HG02571 (cell line): ENCODE data around the gene MTIF3.
A peak's percentile ranks its signal among the peaks of the same experiment; 100 is the strongest.

ENCODE experiments used
- ATAC-seq: cut with Tn5 transposase; IDR thresholded peaks from one replicate; pipeline ENCODE4 v1.9.1; 2021; ENCODE audit warnings: mild to moderate bottlenecking, moderate library complexity; ENCODE audit not compliant: unreplicated experiment

Gene MTIF3

DNA sequence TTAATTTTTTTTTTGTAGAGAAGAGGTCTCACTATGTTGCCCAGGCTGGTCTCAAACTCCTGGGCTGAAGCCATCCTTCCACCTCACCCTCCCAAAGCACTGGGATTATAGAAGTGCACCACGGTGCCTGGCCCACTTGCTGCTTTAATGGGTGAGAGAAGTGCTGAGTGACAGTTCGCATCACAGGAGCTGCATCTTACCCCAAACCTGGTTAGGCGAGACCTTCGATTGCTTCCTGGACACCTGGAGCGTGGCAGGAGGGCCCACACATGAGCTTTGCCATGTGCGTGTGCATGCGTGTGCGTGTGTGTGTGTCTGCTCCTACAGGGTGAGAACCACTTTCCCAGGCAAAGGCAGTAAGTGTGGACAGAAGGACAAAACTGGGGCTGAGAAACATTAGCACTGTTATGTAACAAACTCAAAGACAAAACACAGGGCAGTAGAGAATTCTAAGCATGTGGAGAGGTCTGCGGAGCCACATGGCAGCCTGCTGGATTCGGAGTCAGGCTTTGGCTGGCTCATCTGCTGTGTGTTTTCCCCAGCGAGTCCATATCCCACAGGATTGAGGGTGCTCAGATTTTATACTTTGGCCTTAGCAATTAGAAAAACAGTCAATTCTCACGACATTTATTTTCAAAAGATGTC is 11.7 kb upstream of the MTIF3 start:
- no peak for ATAC-seq

- no peak for ATAC-seq
These were observed 5.0 kb upstream of the MTIF3 start for GRCh38 chr13:27455331-27455855.

DNA sequence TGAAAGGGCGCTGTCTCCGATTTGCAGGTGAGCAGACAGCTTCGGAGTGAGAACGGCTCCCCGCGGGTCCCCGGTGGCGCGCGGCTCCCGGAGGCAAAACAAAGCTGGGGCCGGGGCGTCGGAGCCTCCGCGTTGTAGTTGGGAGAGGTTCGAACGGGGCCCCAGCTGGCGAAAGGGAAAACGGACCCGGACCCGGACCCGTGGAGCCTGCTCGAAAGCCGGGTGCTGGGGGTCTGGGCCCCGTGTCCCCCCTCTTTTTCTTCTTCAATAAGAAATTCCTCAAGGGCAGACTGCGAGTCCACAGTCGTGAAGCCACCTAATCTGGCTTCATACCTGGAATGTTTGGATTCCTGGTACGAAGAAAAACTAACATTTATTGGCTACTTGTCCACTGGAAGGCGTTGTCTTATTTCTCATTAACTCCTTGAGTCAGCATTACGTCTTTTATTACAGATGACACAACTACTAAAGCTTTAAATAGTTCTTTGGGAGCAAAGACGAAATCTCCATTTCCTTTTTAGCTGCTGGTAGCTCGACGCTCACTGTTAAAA is 632 bp upstream of the MTIF3 start:
- no peak for ATAC-seq

GRCh38 chr13:27449081-27449603 is 1.2 kb downstream of the MTIF3 start:
- ATAC-seq: no peak

GRCh38 chr13:27448308-27448707 is 2.1 kb downstream of the MTIF3 start:
- no peak for ATAC-seq

GRCh38 chr13:27446986-27447583 is 3.3 kb downstream of the MTIF3 start:
- ATAC-seq: no peak

- no peak for ATAC-seq
These were observed 7.6 kb downstream of the MTIF3 start for GRCh38 chr13:27442797-27443196.

DNA sequence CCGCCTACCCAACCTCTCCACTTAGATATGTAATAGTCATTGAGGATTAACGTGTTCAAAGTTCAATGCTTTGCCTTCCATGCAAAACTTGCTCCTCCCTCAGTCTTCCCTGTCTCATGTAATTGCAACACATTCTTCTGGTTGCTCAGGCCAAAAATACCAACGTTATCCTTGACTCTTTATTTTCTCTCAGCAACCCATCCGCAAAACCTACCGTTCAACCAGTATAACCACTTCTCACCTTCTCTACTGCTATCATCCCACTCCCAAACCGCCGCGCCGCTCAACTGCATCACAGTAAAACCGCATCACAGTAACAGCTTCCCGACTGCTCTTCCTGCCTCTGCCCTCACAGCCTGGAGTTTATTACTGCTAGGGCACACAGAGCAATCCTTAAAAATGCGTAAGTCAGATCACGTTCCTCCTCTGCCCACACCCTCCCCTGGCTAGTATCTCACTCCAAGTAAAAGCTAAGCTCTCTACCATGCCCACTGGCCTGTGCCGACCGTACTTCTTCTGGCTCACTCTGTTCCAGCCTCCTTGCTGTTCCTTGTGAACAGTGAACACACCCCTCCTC is 8.2 kb downstream of the MTIF3 start:
- no peak for ATAC-seq

DNA sequence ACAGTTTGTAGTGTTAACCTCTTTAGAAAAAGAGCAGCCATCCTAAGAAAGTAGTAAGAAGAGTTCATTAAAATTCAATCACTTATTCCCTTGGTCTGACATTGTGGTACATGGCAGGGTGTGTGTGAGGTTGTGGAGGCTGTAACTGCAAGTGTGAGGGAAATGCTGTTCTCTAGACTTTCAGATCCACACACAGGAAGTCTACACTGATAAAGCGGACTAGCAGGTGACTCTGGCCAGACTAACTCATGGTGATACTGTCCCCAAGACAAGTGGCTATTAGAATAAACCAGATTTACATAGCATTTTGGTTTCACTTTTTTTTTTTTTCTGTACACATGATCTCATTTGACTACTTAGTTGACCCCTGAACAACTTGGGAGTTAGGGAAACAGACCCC is 10.0 kb downstream of the MTIF3 start:
- no peak for ATAC-seq

- ATAC-seq: no peak
These were observed 13.2 kb downstream of the MTIF3 start for GRCh38 chr13:27437126-27437525.

GRCh38 chr13:27432611-27433210 is 17.7 kb downstream of the MTIF3 start:
- ATAC-seq: no peak

DNA sequence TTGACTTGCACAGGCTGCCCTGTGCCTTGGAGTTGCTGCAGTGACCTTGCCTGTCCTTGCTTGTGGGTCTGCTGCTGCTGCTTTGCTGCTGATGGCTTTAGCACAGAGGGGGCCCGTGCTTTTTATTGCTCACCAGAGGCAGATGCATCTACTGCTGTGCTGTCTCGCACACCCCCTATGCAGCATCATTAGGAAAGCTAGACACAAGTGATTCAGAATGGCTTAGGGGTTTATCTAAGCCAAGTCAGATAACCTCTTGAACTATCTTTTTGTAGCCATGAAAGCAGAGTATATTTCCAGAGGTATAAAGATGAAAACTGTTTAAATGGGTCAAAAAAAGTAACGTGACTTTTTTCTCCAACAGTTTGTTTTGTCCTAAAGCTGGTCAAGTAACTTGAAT is 18.2 kb downstream of the MTIF3 start:
- ATAC-seq: no peak

DNA sequence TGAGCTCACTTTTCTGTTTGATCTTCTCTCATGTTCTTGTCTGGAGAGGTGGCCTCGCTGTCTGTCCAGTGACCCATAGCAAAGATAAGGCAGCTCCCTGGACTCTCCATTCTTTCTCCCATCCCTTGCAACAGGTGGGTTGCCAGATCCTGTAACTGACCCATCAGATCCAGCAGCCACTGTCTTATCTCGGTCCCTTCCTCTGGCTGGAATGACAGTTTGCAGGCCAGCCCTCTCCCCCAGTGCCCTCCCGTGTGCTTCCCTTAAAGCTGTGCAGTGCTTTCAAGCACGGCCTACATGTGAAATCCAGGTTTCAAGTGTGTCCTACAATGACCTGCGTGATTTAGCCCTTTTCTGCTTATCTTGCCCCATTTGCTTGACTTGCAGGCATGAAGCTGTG is 22.2 kb downstream of the MTIF3 start:
- no peak for ATAC-seq

- ATAC-seq: no peak
These were observed 22.7 kb downstream of the MTIF3 start for GRCh38 chr13:27427641-27428040.

- ATAC-seq: peak; percentile 56
These were observed 24.3 kb downstream of the MTIF3 start for GRCh38 chr13:27425918-27426630.

DNA sequence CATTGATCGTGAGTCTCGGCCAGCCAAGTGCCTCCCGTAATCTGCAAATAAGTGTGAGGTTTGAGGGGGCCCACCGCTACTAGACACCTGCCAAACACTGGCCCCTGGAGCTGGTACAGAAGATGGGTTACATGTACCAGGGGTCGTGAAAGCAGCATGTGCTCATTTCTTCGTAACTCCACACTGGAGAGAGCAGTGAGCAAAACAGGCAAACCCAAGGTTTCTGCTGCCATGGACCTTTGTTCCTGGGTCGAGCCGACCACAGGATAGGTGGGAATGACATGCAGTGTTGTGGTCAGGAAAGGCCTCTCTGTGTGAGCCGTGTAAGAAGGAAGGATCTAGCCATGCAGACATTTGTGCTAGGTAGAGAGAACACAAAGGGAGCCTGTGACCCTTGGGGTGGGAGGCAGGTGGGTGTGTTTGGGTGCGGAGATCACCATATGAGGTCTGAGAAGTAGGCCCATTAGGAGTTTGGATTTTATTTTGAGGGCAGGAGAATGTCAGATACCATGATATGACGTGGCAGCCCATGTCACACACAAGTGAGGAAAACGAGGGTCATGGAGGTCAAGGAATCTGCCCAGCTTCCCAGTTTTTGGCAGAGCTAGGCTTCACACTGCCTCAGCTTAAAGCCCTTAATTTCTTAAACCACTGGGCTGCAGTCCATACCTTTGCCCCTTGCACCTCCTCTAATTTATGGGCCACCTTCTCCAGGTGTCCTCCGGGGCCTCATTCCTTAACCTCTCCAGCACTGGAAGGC is 25.0 kb downstream of the MTIF3 start:
- ATAC-seq: peak; percentile 1

DNA sequence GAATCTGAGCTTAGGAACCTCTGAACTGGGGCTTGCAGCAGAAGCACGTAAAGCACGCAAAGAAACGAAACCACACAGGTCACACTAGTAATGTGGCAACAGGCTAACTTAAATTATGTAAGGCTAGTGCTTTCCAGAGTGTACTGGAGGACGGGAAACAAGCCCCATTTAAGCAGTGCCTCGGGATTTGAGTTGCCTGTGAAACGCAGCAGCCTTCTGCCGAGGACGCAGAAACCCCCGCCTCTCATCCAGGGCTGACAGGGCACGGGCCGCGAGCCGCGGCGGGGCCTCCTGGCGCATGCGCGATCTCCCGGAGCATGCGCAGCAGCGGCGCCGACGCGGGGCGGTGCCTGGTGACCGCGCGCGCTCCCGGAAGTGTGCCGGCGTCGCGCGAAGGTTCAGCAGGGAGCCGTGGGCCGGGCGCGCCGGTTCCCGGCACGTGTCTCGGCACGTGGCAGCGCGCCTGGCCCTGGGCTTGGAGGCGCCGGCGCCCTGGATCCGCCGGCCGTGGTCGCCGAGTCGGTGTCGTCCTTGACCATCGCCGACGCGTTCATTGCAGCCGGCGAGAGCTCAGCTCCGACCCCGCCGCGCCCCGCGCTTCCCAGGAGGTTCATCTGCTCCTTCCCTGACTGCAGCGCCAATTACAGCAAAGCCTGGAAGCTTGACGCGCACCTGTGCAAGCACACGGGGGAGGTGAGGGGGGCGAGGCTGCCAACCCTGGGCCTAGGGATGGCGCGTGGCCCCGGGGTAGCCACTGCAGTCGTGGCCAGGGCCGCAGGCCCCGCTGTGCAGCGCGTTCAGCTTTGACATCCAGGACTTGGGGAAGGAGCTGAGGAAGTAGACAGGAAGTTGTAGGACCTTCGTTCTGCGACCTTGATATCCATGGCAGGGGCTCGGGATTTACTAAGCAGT is 25.9 kb downstream of the MTIF3 start, which contains the start of gene GTF3A:
GTF3A (plus strand) TSS at position 374 of the 912 bp plus-strand sequence.
- peak; percentile 71 for ATAC-seq

GRCh38 chr13:27423333-27423732 is 27.0 kb downstream of the MTIF3 start:
- no peak for ATAC-seq
